GM10266 (cell line): ENCODE data around the gene RAB11FIP4.
"Not testable (repeated sequence)": the region's sequence is repeated elsewhere in the genome, so short reads cannot be mapped to it uniquely, and the experiment has no call there.

ENCODE experiments used
- DNase-seq: peaks from one replicate; pipeline ENCODE4 v3.0.0; 2012; ENCODE audit errors: extremely low spot score
- TF ChIP-seq, protein P1 (sequence below): IDR thresholded peaks from 2 replicates; pipeline ENCODE4 v1.5.1; 2012; ENCODE audit warnings: mild to moderate bottlenecking, low read depth; ENCODE audit not compliant: control insufficient read depth, insufficient read depth; ENCODE audit errors: missing control alignments

The RAB11FIP4 gene

GRCh38 chr17:31379597-31380205 is 11.8 kb upstream of the RAB11FIP4 start:
- no peak for DNase-seq
- TF ChIP-seq, protein P1, sequence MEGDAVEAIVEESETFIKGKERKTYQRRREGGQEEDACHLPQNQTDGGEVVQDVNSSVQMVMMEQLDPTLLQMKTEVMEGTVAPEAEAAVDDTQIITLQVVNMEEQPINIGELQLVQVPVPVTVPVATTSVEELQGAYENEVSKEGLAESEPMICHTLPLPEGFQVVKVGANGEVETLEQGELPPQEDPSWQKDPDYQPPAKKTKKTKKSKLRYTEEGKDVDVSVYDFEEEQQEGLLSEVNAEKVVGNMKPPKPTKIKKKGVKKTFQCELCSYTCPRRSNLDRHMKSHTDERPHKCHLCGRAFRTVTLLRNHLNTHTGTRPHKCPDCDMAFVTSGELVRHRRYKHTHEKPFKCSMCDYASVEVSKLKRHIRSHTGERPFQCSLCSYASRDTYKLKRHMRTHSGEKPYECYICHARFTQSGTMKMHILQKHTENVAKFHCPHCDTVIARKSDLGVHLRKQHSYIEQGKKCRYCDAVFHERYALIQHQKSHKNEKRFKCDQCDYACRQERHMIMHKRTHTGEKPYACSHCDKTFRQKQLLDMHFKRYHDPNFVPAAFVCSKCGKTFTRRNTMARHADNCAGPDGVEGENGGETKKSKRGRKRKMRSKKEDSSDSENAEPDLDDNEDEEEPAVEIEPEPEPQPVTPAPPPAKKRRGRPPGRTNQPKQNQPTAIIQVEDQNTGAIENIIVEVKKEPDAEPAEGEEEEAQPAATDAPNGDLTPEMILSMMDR = no peak

- no peak for DNase-seq
- TF ChIP-seq, protein P1 = no peak
Observed at GRCh38 chr17:31381165-31381668, 10.3 kb upstream of the RAB11FIP4 start.

- not testable (repeated sequence) for DNase-seq
Observed at GRCh38 chr17:31382668-31383275, 8.7 kb upstream of the RAB11FIP4 start.

DNA sequence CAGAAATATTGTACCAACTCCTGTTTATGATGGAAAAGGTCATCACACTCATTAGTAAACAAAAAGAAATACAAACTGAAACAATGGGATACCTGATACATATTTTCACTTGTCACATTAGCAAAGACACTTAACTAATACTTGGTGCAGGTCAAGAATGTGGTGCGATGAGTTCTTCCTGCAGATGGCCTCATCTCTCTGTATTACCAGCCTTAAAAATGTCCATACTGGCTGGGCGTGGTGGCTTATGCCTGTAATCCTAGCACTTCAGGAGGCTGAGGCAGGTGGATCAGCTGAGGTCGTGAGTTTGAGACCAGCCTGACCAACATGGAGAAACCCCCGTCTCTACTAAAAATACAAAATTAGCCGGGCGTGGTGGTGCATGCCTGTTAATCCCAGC is 8.0 kb upstream of the RAB11FIP4 start:
- DNase-seq = not testable (repeated sequence)
- TF ChIP-seq, protein P1 = peak; percentile 16

DNA sequence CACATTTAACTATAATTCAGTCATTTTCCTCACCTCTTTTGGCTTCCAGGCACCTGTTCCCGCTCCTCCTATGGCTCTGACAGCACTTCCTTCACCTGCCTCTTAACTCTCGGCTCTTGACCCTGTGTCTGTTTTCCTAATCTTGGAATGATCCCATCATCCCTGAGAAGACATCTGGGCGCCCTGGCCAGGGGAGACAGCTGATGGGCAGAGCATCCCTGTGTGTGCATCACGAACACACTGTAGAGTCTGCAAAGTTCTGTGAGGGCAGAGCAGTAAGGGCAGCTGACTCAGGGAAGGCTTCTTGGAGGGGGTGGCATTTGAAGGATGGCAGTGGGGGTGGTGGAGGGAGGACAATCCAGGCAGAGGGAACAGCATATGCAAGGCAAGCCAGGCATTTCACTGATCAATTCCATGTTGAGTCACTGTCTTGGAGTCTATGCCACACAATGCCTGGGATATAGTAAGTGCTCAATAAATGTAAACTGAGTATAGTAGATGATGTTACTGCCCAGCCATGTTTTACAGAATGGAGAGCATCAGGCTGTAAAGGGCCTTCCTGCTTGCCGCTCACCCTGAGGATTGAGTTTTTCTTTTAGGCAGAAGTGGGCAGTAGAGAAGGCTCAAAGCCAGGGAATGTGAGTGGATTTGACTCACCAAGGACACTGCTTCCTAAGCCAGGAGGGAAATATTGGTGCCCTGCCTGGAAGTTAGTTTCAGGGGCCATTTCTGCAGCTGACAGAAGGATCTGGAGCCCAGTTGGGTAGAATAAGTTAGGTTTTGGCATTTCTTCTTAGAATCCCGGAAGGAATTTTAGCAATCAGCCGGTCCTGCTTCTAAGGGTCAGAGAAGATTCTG is 5.8 kb upstream of the RAB11FIP4 start:
- TF ChIP-seq, protein P1 = no peak

DNA sequence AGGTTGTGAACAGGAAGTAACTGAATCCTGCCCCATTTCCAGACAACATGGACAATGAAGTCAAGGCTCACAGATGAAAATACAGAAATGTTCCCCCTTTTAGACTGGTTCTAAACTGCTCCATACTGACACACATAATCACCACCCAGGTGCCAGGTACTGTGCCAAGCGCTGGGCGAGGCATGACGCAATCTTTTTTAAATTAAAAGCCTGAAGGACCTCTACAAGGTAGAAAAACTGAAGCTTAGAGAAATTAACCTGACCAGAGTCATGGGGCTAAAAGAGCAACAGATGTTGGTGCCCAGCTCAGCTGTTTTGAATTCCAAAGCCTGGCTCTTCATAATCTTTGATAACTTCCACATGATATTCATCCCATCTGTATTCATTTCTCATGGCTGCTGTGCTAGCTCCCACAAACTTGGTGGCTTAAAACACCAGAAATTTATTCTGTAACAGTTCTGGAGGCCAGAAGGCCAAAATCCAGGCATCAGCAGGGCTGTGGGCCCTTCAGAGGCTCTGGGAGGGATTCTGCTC is 4.9 kb upstream of the RAB11FIP4 start:
- DNase-seq = no peak
- TF ChIP-seq, protein P1 = no peak

More for the DNA sequence above, 5.8 kb upstream of the RAB11FIP4 start:
- no peak for DNase-seq

- no peak for DNase-seq
- TF ChIP-seq, protein P1 = no peak
Observed at GRCh38 chr17:31387438-31387837, 4.0 kb upstream of the RAB11FIP4 start.
